Ishikawa (cell line): ENCODE results near the gene TAF11L3.
"Not testable (repeated sequence)": the region's sequence is repeated elsewhere in the genome, so short reads cannot be mapped to it uniquely, and the experiment has no call there.

ENCODE experiments used
- CEBPB ChIP-seq: IDR thresholded peaks from 2 replicates; pipeline ENCODE4 v1.6.1; 2012
- CREB1 ChIP-seq: IDR thresholded peaks from 2 replicates; pipeline ENCODE4 v1.6.1; 2012; ENCODE audit warnings: low read depth
- EGR1 ChIP-seq: IDR thresholded peaks from 2 replicates; pipeline ENCODE4 v1.6.1; 2012
- EP300 ChIP-seq: IDR thresholded peaks from 2 replicates; pipeline ENCODE4 v1.6.1; 2012; ENCODE audit warnings: borderline replicate concordance
- FOXM1 ChIP-seq: IDR thresholded peaks from 2 replicates; pipeline ENCODE4 v1.6.1; 2012; ENCODE audit warnings: low read depth, borderline replicate concordance
- MAX ChIP-seq: IDR thresholded peaks from 2 replicates; pipeline ENCODE4 v1.6.1; 2012
- NFIC ChIP-seq: IDR thresholded peaks from 2 replicates; pipeline ENCODE4 v1.6.1; 2012
- RAD21 ChIP-seq: IDR thresholded peaks from 2 replicates; pipeline ENCODE4 v1.6.1; 2012; ENCODE audit warnings: low read depth
- REST ChIP-seq: IDR thresholded peaks from 2 replicates; pipeline ENCODE4 v1.6.1; 2012; ENCODE audit warnings: low read depth, mild to moderate bottlenecking
- TAF1 ChIP-seq: IDR thresholded peaks from 2 replicates; pipeline ENCODE4 v1.6.1; 2012; ENCODE audit warnings: low read depth, mild to moderate bottlenecking
- TCF12 ChIP-seq: IDR thresholded peaks from 2 replicates; pipeline ENCODE4 v1.6.1; 2012; ENCODE audit warnings: low read depth
- TEAD4 ChIP-seq: IDR thresholded peaks from 2 replicates; pipeline ENCODE4 v1.6.1; 2012
- USF1 ChIP-seq: IDR thresholded peaks from 2 replicates; pipeline ENCODE4 v1.6.1; 2012
- YY1 ChIP-seq: IDR thresholded peaks from 2 replicates; pipeline ENCODE4 v1.6.1; 2012; ENCODE audit warnings: low read depth
- ZBTB7A ChIP-seq: IDR thresholded peaks from 2 replicates; pipeline ENCODE4 v1.6.1; 2012; ENCODE audit warnings: low read depth

Gene TAF11L3

GRCh38 chr5:17518067-17518466, at the start of gene TAF11L3:
TSS of gene TAF11L3 (plus strand) at chr5:17518367.
- TF ChIP-seq EGR1, TEAD4, MAX: not testable (repeated sequence)

- TF ChIP-seq REST: no peak
- no peak for TF ChIP-seq EP300
- no peak for TF ChIP-seq ZBTB7A
- no peak for TF ChIP-seq YY1
- TF ChIP-seq NFIC: no peak
These were observed 48.1 kb upstream of the TAF11L3 start for GRCh38 chr5:17470064-17470463.

GRCh38 chr5:17477043-17477442, 41.1 kb upstream of the TAF11L3 start:
- TF ChIP-seq REST (no peak), FOXM1 (no peak), CREB1 (no peak), RAD21 (no peak), EGR1 (no peak), TCF12 (no peak), TEAD4 (no peak), YY1 (no peak), ZBTB7A (no peak), TAF1 (no peak), USF1 (no peak), CEBPB (no peak), EP300 (no peak), NFIC (no peak), MAX (no peak)

GRCh38 chr5:17477573-17478265, 40.4 kb upstream of the TAF11L3 start:
- TF ChIP-seq RAD21 (no peak), CREB1 (no peak), TCF12 (no peak), CEBPB (no peak), FOXM1 (no peak), ZBTB7A (no peak), USF1 (no peak), TEAD4 (no peak), EP300 (no peak), MAX (no peak), YY1 (no peak), REST (no peak), NFIC (no peak), TAF1 (no peak)

- no peak for TF ChIP-seq ZBTB7A
- TF ChIP-seq EP300: no peak
- TF ChIP-seq CREB1: no peak
- TF ChIP-seq RAD21: no peak
- TF ChIP-seq EGR1: no peak
- no peak for TF ChIP-seq NFIC
- no peak for TF ChIP-seq CEBPB
- no peak for TF ChIP-seq TAF1
- TF ChIP-seq TEAD4: no peak
- TF ChIP-seq FOXM1: no peak
These were observed 36.8 kb upstream of the TAF11L3 start for GRCh38 chr5:17481378-17481777.
